ENCODE results near the gene NAV2. TPM values are rescaled to one million over a fixed set of nuclear protein-coding genes. Genes with fewer than 3 reads are reported as not detected.

Gene NAV2
- total RNA-seq, 1 donor from 2014 or later: 10.5 TPM

DNA sequence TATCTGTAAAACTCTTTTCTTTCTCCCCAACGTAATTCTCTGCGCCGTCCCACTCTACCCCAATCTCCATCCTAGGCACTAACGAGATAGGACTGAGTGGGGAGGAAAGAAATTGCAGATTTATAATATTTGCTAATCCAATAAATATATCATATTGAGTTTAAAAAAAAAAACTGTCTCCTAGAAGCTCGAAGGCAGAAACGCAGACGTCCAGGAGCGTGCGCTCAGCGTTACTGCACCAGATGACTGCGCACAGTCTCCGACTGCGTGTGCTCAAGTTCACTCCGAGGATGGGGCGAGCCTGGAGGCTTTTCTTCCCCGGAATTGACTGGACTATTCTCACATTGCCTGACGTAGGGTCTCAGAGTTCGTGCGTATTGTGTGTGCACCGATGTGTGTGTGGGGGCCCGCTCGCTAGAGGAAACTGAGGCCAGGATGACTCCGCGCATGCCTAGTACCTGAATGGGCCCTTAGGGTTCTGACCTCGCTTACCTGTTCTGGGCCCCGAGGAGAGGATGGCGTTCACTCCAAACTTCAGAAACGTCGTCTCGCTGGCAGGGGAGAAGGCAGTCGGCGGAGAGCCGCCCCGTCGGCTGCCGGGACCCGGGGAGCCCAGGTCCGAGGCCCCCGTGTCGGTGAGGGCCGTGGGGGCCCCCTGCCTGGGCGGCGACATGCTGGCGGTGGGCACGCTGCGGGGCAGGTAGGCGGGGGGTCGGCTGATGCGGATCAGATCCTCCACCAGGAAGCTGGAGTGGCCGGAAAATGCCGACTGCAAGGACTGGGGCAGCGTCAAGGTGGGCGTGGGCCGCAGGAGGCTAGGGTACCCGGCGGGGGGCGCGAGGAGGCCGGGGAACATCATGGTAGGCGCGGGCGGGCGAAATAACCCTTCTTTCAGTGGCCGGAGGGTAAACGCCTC, 447.1 kb downstream of the NAV2 start:
- ATAC-seq (ENCODE audit: poor library complexity) (no peak), DNase-seq (no peak)
- intact Hi-C loops (cut with DNase I): no loop called here

DNA sequence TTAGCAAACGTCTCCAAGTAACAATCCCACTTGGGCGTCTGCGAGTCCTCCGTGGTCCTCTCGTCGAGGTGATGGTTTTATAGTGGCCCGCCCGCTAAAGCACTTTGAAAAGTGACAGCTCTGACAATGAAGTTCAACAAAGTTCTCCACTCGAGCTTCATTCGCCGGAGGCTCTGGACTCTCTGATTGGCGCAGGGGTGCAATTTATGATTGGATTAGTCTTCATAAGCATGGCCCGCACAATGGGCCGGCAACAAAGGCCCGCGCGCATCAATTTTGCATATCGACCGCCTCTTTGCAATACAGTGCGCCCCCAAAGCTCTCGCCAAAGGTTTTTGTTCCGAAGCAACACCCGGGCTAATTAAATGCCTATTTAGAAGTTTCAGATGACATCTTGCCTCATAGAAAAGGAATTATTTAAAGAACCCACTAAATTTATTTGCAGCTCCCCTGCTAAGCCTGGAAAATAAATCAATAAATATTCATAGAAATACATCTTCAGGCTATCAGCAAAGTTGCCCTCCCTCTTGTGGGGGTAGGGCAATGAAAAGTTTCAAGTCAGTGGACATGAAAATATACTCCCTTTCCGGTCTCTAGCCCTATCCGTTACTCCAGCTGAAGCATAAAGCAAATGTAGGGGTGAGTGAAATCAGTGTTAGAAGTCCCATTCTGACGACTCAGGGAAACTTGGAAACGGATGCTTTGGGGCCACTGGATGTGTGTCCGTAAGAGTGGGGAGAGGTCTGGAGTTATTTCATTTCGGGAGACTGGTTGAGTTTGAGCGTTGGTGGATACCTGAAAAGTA, 448.0 kb downstream of the NAV2 start, which contains the start of gene DBX1:
Gene DBX1 (minus strand): TSS at position 51 of the 805 bp plus-strand sequence. CDS start 151 bp downstream, outside the sequence.
- ATAC-seq (ENCODE audit: poor library complexity): no peak
- intact Hi-C loops (cut with DNase I): no loop called here
- no peak for DNase-seq

GRCh38 chr11:20161230-20161918, 448.7 kb downstream of the NAV2 start:
- no peak for ATAC-seq (ENCODE audit: poor library complexity)
- intact Hi-C loops (cut with DNase I): no loop called here
- no peak for DNase-seq

DNA sequence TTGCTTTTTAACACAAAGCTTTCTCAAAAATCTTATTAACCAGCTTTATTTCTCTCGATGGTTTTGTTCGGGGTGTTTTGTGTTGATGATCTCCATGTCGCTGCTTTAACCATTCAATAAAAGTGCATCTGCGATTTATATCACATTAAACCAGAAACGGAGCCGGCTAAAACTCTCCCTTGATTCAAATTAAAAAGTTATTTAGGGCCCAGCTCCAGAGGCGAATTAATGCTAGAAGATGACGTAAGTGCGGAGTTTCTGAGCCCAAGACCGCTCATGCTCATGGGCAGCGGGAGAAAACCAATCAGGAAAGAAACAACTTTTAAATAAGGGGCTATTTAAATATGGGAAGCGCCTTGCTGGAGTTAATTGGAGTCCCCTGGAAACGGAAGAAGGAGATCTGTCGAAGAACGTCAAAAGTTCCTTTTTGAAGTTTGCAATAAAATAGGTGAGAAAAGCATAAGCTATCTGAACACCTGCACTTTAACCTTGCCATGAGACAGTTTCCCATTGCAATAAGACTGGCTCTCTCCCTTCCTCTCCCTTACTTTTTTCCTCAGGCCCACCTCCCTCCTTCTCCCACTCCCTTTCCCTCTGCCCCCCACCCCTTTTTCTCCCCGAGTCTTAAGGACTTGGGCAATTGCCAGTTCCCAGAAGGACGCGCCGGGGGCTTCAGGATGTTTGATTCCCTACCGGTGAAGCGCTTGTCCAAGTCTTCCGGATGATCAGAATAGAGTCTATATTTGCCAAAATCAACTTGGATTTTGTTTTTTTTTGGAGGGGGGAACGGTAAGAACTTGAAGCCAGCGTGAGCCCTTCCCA, 449.5 kb downstream of the NAV2 start:
- intact Hi-C loops (cut with DNase I): no loop called here
- DNase-seq: no peak
- no peak for ATAC-seq (ENCODE audit: poor library complexity)

GRCh38 chr11:20162824-20163782, 450.5 kb downstream of the NAV2 start:
- DNase-seq: no peak
- intact Hi-C loops (cut with DNase I): no loop called here
- ATAC-seq (ENCODE audit: poor library complexity): peak; percentile 67

- intact Hi-C loops (cut with DNase I): no loop called here
- ATAC-seq (ENCODE audit: poor library complexity) (no peak), DNase-seq (no peak)
Observed at GRCh38 chr11:20163783-20164481, 451.3 kb downstream of the NAV2 start.

Small RNAs within 50 kb of the gene (microRNA-seq; reads per million reads assigned to microRNA genes)
- not detected for gene MIR4694

Measured in Right ventricle myocardium superior (tissue), 1 donor.